Activated CD4-positive, CD25-positive, alpha-beta regulatory T cell treated with anti-CD3 and anti-CD28 coated beads, Interleukin-2, amount 50 U/mL, for 72 hours (primary cell): ENCODE measurements around the gene SLC5A11.
"Not testable (repeated sequence)": the region's sequence is repeated elsewhere in the genome, so short reads cannot be mapped to it uniquely, and the experiment has no call there.

Source experiments
- DNase-seq: peaks from one replicate; pipeline ENCODE4 v3.0.0; 2021

Gene SLC5A11

DNA sequence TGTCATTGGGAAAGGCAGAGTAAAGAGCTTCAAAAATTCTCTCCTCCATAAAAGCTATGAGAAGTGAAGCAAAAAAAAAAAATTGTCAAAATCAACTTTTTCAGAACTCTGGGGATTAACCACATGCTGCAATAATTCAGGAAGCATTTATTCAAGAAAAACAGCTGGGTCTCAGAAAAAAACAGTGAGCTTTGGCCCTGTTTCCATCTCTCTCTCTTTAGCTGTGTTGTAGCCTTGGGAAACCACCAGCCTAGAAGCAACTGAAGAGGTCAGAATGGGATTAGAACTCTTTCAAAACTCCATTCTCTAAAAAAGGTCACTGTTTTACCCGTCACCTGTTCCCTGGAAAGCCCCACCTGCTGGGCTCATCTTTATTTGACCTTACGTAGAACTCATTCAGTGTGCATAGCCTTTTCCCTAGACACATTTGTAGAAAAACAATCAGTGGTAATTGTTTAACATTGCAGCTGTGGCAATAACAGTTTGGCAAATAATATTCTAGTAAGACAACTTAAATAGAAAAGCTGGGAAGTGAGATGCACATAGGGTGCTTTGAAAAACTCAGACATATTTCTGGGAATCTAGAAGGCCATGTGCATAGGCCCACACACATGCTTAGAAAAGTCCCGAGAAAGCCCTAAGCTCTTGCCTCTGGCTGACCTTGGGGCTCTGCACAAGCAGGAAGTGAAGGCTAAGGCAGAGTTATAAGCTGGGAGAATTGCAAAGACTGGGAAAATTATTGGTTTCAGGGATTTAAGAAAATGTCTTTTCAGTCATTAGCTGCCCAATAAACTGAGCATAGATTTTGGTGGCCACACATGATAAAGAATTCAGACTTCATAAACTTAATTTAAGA lies 18.0 kb downstream of the SLC5A11 start:
- no peak for DNase-seq

DNA sequence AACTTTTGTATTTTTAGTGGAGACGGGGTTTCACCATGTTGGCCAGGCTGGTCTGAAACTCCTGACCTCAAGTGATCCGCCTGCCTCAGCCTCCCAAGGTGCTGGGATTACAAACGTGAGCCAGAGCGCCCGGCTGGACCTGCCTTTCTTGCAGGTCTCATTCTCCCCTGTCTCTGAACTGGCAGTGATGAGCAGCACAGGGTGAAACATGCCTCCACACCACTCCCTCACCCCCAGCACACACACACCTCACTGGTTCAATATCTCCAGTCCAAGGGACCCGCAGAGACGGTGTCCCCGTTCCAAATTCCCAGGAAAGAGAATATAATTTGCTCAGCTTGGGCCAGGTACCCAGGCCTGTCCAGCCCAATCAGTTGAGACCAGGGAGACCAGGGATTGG lies 23.3 kb downstream of the SLC5A11 start:
- DNase-seq = no peak

DNA sequence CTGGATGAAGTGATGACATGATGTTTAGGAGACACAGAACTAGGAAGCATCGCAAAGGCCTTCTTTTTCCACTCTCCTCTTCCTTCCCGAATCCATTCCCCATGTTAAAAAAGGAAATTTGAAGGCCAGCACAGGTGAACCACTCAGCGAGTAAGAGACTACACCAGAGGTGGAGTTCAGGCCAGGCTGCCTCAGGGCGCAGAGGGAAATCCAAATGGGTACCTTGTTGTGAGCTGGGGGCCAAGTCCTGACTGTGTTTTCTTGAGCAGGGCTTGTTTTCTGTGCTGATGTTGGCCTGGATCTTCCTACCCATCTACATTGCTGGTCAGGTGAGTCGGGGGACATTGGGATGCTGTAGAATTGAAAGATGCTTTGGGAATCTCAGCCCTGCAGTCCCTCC lies 26.1 kb downstream of the SLC5A11 start:
- no peak for DNase-seq

DNA sequence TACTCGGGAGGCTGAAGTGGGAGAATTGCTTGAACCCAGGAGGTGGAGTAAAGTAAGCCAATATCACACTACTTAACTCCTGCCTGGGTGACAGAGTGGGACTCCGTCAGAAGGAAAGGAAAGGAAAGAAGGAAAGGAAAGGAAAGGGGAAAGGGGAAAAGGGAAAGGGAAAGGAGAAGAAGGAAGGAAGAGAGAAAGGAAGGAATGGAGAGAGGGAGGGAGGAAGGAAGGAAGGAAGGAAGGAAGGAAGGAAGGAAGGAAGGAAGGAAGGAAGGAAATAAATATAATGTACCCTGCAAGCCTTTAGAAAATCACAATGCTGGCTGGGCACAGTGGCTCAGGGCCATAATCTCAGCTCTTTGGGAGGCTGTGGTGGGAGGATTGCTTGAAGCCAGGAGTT lies 27.3 kb downstream of the SLC5A11 start:
- DNase-seq = no peak

DNA sequence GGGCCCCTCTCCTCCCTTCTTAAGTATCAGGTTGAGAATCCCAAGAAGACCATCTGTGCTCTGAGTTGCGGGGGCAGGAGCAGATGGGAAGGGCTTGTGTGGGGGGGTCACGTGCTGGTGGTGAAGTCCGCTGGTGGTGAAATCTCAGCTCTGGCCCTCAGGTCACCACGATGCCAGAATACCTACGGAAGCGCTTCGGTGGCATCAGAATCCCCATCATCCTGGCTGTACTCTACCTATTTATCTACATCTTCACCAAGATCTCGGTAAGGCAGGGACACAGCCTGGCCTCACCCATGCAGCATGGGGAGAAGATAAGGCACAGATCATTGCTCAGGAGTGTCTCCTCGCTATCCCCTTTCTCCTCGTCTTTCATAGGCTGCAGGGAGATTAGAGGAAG lies 29.7 kb downstream of the SLC5A11 start:
- DNase-seq = no peak

DNA sequence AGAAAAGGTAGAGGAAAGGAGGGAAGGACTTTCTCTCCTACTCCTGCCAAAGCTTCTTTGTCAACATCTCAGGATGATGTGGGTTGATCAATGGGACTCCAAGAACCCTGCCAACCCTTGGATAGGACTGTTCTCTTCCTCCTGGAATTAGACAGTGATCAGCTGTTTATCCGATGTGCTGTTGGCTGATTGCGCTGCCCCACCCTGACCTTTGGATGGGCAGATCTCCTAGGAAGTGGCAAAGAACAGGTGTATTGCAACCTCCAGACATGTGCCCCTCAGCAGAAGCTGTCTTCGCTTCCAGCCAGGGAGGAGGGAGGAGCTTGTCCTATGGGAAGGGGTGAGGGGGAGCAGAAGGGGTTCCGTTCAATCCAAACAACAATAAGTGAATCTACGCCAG lies 30.5 kb downstream of the SLC5A11 start:
- no peak for DNase-seq

DNA sequence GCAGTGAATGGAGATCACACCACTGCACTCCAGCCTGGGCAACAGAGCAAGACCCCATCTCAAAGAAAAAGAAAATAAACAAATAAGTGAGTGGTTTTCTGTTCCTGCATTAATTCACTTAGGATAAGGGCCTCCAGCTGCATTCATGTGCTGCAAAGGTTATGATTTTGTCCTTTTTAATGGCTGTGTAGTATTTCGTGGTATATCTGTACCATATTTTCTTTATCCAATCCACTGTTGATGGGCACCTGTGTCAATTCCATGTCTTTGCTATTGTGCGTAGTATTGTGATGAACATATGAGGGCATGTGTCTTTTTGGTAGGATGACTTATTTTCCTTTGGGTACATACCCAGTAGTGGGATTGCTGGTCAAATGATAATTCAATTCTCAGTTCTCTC lies 33.9 kb downstream of the SLC5A11 start:
- DNase-seq = no peak

DNA sequence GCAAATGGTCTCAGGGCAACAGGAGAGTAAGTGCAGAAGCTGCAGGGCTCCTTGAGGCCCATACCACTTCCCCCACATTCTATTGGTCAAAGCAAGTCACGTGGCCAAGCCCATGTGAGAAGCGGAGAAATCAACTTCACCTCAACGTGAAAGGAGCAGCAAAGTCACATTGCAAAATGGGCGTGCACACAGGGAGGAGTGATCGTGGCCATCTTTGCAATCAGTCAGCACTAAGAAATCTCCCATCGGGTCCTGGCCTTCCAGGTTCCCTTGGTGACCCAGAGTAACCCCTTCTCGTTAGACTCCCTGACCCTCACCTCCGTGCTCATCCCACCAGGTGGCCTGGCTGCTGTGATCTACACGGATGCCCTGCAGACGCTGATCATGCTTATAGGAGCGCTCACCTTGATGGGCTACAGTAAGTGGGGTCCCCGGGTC lies 38.0 kb downstream of the SLC5A11 start:
- no peak for DNase-seq

DNA sequence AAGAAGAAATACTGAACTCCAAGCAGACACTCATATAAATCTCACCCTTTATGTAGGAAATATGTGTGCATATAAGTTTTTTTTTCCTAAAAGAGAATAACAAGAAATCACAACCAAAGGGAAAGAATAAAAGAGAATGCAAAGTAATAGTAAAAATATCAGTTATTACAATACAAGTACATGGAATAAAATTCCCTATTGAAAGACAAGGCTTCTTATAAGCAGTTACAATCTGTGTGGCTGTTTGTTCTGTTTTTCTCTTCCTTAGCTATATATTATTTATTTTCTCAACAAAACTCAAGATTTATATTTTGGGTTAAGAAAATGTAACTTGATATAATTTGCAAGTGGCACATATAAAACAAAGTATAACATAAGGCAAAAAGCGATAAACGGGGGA lies 41.7 kb downstream of the SLC5A11 start:
- DNase-seq = no peak

DNA sequence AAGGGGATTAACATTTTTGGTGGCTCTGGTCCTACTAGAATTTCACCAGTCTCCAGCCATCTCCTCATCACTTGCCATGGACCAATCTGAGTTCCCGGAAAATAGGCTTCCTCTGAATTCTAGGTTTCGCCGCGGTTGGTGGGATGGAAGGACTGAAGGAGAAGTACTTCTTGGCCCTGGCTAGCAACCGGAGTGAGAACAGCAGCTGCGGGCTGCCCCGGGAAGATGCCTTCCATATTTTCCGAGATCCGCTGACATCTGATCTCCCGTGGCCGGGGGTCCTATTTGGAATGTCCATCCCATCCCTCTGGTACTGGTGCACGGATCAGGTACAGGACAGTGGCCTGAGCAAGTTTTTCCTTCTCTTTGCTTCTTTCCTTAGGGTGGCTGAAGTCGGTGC lies 45.0 kb downstream of the SLC5A11 start:
- DNase-seq = no peak

DNA sequence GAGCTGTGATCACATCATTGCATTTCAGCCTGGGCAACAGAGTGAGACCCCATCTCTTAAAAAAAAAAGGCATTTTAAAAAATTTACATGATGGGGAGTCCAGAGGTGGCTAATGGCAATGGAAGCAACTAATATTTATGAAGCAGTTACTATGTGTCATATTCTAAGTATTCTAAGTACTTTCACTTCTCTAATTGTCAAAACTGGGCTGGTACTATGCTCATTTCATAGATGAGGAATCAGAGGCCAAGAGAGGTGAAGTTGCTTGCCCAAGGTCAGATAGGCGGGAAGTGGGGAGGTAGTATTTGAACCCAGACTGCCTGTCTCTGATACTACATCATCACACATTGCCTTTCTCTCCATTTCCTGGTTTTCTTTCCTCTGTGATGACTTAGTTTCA lies 50.7 kb downstream of the SLC5A11 start:
- DNase-seq = no peak

DNA sequence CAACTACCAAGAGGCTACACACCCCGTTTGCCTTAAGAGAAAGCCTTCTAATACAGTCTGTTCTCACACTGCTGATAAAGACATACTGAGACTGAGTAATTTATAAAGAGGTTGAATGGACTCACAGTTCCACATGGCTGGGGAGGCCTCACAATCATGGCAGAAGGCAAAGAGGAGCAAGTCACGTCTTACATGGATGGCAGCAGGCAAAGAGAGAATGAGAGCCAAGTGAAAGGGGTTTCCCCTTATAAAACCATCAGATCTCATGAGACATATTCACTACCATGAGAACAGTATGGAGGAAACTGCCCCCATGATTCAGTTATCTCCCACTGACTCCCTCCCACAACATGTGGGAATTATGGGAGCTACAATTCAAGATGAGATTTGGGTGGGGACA lies 51.8 kb downstream of the SLC5A11 start:
- not testable (repeated sequence) for DNase-seq

DNA sequence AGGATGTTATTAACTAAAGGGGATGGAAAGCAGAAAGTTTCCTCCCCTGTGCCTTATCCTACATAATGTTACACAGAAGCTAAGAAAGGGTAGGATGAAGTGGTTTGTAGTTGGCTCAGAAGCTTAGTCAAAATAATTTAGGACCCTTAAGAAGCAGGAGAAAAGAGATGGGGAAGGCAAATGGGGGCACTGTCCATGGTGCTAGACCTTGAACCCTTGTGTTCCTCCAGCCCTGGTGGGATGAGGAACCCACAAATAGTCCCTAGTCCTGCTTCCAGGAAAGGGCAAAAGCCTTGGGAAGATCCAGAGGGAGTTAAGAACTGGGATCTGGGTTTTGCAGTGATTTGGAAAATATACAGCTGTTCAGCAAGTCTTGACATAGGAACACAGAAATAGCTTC lies 54.5 kb downstream of the SLC5A11 start:
- DNase-seq = no peak

DNA sequence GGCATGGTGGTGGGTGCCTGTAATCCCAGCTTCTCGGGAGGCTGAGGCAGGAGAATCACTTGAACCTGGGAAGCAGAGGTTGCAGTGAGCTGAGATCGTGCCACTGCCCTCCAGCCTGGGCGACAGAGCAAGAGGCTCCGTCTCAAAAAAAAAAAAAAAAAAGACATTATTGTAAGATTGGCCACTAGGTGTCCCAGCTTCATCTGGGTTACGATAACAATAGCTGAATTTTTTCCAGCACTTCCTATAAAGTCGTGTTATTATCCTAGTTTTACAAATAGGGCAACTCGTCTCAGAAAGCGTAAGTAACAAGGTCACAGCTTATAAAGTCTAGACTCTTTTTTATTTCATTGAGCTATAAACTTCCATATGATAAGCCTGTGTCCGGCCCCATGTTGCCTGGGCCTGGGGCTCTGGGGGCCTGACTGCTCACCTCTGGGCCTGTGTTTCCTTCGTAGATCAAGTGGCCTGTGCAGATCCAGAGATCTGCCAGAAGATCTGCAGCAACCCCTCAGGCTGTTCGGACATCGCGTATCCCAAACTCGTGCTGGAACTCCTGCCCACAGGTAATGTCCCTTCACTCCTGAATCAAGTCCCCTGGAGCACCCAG lies 60.5 kb downstream of the SLC5A11 start:
- DNase-seq = no peak

DNA sequence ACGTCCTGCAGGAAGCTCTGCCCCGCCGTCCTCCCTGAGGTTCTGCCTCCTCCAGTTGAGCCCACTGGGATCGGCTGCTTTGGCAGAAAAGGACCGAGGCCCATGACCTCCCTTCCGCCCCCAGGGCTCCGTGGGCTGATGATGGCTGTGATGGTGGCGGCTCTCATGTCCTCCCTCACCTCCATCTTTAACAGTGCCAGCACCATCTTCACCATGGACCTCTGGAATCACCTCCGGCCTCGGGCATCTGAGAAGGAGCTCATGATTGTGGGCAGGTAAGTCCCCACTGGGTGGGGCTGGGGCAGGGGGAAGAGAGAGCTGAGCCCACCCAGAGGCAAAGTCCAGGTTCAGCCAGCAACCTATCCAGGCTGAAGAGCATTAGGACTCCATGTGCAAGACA lies 61.1 kb downstream of the SLC5A11 start:
- no peak for DNase-seq

DNA sequence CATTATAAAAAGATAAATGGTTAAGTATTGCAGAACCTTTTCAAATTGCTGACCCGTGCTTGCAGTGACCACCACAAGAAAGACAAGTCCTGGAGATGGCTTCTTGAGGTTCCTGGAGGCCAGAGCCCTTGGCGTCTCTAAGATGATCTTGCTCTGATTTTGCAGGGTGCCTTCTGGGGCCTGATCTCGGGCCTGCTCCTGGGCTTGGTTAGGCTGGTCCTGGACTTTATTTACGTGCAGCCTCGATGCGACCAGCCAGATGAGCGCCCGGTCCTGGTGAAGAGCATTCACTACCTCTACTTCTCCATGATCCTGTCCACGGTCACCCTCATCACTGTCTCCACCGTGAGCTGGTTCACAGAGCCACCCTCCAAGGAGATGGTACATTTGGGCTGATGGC lies 63.0 kb downstream of the SLC5A11 start:
- no peak for DNase-seq

DNA sequence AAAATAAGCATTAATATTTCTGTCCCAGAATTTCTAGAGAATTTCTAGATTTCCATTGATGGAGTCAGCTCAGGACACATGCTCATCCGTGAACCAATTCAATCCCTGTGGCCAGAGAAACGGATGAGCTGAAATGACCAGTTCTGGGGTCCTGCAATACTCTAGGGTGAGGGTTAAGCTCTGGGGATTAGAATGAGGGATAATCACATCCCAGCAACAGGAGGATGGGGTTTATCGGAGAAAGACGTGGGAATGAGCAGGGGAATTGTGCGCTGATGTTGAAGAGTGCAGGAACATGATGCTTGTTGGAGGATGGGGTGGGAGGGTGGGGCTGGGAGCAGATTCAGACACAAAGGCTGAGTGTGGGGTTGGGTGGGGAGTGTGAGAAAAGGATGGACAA lies 64.1 kb downstream of the SLC5A11 start:
- no peak for DNase-seq

DNA sequence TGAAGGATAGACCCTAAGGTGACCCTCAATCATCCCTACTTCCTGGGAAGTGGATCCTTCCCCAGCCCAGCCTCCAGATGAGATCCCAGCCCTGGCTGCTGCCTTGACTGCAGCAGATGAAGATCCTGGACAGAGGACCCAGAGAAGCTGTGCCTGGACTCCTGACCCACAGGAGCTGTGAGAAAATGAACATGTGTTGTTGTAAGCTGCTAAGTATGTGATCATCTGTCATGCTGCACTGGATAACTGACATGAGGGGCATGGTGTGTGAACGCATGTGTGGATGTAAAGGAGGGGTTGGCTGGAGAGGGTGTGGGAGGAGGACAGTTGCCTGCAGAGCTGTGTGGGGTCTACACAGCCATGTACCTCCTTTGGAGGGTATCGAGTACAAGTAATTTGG lies 69.3 kb downstream of the SLC5A11 start:
- no peak for DNase-seq

DNA sequence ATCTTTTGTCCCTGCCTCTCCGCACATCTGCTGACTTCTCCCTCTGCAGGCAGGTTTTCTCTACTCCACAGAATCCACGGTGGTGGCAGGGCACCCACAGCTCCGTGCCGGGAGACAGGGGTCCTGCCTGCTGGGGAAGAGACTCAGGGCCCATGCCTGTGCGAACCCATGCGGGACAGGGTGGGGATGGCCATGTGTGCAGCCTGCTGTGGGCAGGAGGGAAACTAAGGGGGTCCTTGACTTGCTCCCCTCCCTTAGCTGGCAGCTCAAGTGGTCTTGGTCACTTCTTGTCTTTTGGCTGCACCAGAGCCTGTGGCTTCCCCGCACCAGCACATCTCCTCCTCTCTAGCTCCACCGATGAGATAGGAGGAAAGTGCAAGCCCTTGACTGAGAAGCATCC lies 69.8 kb downstream of the SLC5A11 start:
- DNase-seq = no peak

DNA sequence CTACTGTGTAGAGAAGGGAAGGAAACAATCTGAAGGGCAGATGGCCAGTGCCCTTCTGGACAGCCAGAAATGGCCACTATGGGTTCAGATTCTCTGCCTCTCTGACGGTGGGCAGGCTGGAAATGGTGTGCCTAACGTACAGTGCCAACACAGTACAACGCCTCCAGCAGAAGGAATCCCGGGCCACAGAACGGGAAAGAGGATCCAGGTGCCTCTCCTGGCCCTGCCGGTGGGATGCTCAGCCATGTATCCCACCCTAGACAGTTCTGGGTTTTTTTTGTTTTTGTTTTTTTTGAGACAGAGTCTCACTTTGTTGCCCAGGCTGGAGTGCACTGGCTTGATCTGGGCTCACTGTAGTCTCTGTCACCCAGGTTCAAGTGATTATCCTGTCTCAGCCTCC lies 71.5 kb downstream of the SLC5A11 start:
- DNase-seq = no peak

DNA sequence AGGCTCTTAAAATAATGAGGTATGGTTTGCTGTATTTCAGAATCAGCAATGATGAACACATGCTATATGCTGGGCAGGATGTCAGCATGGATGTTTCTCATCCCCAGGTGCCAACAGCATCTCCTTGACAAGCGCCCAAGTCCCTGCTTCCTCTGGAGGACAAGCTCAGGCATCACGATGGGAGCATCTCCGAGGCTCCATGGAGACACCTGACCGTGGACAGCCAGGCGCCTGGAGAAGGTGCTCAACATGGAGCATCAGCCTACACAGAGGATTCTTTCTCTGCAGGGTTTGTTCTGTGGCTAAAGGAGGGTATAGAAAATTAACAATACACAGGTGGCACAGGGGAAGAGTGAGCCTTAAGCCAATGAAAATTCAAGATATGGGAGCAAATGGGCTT lies 72.1 kb downstream of the SLC5A11 start:
- no peak for DNase-seq

DNA sequence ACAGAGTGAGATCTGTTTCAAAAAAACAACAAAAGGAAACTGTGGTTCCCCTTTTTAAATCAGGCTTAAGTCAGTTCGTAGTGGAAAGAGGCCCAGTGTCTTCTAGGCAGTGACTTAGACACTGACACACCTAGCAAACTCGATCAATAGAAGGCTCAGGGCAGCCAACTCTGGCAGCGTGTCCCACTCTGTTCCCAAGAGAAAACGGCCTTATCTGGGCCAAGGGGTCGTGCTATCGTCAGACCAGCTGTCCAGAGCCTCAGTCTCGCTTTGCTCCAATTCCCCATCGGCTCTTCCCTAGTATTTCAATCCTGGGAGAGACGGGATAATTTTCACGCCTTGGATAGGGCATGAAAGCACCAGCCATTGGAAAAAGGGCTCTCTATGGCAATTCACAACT lies 72.9 kb downstream of the SLC5A11 start:
- DNase-seq = no peak

DNA sequence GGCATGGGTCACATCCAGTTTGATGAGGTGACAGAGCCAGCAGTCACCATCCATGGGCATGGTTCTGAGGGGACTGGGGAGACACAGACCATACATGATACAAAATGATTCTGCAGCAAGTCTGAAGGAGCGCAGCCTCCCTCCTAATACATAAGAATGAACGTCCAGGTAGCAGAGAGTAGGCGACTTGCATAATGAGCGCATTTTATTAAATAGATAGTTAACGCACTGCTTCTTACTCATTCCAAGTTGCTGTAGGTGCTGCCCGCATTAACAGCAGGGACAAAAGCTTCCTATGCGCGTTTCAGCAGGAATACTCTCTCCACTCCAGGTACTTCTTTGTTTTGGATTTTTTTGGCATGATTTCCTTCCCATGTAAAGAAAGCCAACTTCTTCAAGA lies 73.8 kb downstream of the SLC5A11 start:
- no peak for DNase-seq

DNA sequence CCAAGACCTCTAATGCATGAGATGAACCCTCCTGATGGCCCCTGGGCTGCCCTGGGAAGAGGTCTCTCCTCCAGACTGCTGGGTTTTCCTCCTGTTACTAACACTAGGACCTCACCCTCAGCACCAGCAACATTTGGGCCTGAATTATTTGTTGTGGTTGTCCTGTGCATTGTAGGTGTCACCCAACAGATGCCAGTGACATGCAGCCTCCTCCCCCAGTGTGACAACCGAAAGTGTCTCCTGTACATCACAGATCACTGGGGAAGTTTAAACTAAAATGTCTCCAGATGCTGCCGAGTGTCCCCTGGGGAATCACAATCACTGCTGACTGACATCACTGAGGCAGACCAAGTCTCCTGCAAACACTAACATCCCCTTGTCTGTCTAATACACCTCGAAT lies 74.8 kb downstream of the SLC5A11 start:
- no peak for DNase-seq

DNA sequence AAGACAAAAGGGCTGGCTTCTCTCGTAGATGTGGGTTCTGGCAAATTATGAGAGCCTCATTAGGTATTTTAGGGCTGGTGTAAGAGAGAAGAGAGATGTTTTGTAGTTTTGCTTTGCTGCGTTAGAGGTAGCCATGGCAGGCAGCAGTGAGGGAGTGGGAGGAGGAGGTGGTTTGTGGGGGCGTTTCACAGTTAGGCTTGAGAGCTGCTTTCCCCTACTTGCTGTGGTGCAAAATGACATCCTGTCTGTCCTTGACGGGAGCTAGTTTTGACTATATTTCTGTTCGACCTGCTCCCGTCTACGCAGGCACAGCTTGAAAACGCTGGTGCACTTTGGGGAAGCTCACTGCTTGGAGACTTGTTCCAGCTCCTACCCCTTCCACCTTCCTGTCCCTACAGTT lies 75.5 kb downstream of the SLC5A11 start:
- DNase-seq = no peak
